Muscle layer of colon (tissue), 2 donors: ENCODE results near the gene TMEM132C.
"Not testable (repeated sequence)": the region's sequence is repeated elsewhere in the genome, so short reads cannot be mapped to it uniquely, and the experiment has no call there.

Experiments used
- H3K27ac ChIP-seq: one replicate; pipeline ENCODE4 v1.7.0; 2013; ENCODE audit warnings: low read depth, mild to moderate bottlenecking, low read length, moderate library complexity
- H3K27me3 ChIP-seq, 2 donors: one replicate each; pipeline ENCODE4 v1.7.0; 2013; ENCODE audit warnings: low read length in 2 of 2, mild to moderate bottlenecking in 2 of 2; ENCODE audit not compliant: insufficient read depth in 2 of 2, control insufficient read depth in 1 of 2
- H3K36me3 ChIP-seq: one replicate; pipeline ENCODE4 v1.7.0; 2013; ENCODE audit warnings: mild to moderate bottlenecking, low read length; ENCODE audit not compliant: insufficient read depth
- H3K4me1 ChIP-seq: one replicate; pipeline ENCODE4 v1.7.0; 2013; ENCODE audit warnings: mild to moderate bottlenecking, low read length; ENCODE audit not compliant: insufficient read depth
- H3K4me3 ChIP-seq, 2 donors: one replicate each; pipeline ENCODE4 v1.7.0; 2013; ENCODE audit warnings: low read length in 2 of 2, low read depth in 1 of 2, mild to moderate bottlenecking in 1 of 2, moderate library complexity in 1 of 2
- H3K9ac ChIP-seq: one replicate; pipeline ENCODE4 v1.7.0; 2013; ENCODE audit warnings: low read length
- H3K9me3 ChIP-seq: one replicate; pipeline ENCODE4 v1.7.0; 2013; ENCODE audit warnings: mild to moderate bottlenecking, low read length
- donor health status: abdominal sarcoma.
- donor health status: Adenocarcinoma of cecum.

The TMEM132C gene

DNA sequence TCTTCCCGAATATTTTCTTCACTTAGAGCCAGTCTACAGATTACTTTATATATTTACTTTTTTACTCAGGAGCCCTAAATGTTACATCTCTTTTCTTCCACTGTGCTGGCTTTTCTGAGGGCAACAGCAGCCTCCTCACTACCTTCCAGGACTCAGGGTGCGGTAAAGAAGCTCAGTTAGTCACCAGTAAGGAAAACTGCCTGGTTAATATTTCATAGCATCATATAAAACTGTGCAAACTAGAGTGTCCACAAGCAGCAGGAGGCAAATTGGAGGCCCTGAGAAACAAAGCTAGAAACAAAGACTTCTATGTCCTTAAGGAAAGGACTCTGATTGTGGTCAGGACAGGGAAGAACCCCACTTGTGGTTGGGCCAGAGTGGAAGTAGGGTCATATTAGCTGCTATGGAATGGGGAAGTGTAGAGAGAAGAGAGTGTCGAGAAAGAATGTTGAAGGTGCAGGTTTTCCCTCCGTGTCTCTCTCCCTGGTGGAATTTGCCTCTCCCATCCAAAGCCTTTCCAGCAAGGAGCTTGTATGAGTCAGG lies 336.7 kb downstream of the TMEM132C start:
- no peak overlapping the region for H3K4me3 ChIP-seq
- H3K27me3 ChIP-seq = no peaks in the 10 kb centered on the region
- no peaks in the 10 kb centered on the region for H3K36me3 ChIP-seq
- no peak overlapping the region for H3K9ac ChIP-seq
- H3K9me3 ChIP-seq = no peaks in the 10 kb centered on the region
- no peaks in the 10 kb centered on the region for H3K4me1 ChIP-seq
- no peak overlapping the region for H3K27ac ChIP-seq

- not testable (repeated sequence) for H3K4me3 ChIP-seq, H3K9me3 ChIP-seq, H3K27me3 ChIP-seq
Observed at GRCh38 chr12:128604219-128604618, 337.2 kb downstream of the TMEM132C start.

GRCh38 chr12:128606051-128606450 lies 339.1 kb downstream of the TMEM132C start:
- Histone ChIP-seq H3K9ac (no peak overlapping the region), H3K27me3 (no peaks in the 10 kb centered on the region), H3K36me3 (no peaks in the 10 kb centered on the region), H3K27ac (no peak overlapping the region), H3K9me3 (no peaks in the 10 kb centered on the region), H3K4me1 (no peaks in the 10 kb centered on the region), H3K4me3 (no peak overlapping the region)

More at GRCh38 chr12:128604219-128604618, 337.2 kb downstream of the TMEM132C start:
- not testable (repeated sequence) for H3K36me3 ChIP-seq, H3K27ac ChIP-seq, H3K4me1 ChIP-seq, H3K9ac ChIP-seq

- Histone ChIP-seq H3K4me3 (no peak overlapping the region), H3K36me3 (no peaks in the 10 kb centered on the region), H3K9me3 (no peaks in the 10 kb centered on the region), H3K27ac (no peak overlapping the region), H3K9ac (no peak overlapping the region), H3K27me3 (no peaks in the 10 kb centered on the region), H3K4me1 (no peaks in the 10 kb centered on the region)
Observed at GRCh38 chr12:128606538-128606937, 339.6 kb downstream of the TMEM132C start.

GRCh38 chr12:128606970-128607369 lies 340.0 kb downstream of the TMEM132C start:
- H3K27me3 ChIP-seq = no peaks in the 10 kb centered on the region
- no peak overlapping the region for H3K9ac ChIP-seq
- no peaks in the 10 kb centered on the region for H3K4me1 ChIP-seq
- H3K9me3 ChIP-seq = no peaks in the 10 kb centered on the region
- H3K36me3 ChIP-seq = no peaks in the 10 kb centered on the region
- H3K4me3 ChIP-seq = no peak overlapping the region
- H3K27ac ChIP-seq = no peak overlapping the region

DNA sequence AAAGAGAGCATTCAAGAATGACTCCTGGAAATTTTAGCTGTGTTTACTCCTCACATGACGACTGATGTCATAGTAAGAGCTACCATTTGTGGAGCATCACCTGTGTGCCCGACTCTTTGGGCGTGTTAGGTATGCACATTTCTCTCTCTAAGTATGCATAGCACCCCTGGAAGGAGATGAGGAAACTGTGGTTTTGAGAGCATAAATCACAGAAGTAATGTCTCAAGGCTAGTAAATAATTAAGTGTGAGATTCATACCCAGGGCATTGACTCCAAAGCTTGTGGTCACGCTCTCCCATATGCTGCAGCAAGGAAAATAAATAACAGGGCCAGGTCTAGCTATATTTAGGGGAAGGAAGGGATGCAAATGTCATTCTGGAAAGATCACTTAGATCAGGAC lies 340.7 kb downstream of the TMEM132C start:
- Histone ChIP-seq H3K27me3 (no peaks in the 10 kb centered on the region), H3K36me3 (no peaks in the 10 kb centered on the region), H3K9ac (no peak overlapping the region), H3K27ac (no peak overlapping the region), H3K4me1 (no peaks in the 10 kb centered on the region), H3K9me3 (no peaks in the 10 kb centered on the region), H3K4me3 (no peak overlapping the region)

DNA sequence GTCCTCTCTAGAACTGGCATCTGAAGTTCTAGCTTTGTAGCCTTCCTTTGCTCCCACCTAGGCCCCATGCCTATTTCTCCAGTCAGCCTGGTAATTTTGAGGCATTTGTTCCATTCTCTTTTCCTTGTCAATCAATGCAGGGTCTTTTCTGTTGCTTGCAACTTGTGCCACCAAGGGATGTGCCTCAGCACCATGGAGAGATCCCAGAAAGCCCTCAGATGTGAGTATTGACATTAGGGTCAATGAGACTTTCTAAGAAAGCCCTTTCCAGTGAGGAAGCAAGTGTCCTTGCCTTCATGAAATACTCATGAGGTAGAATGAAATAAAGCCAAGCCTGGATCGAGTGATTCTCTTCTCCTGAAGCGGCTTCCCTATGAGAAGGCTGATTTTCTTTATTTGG lies 342.9 kb downstream of the TMEM132C start:
- Histone ChIP-seq H3K4me3 (no peak overlapping the region), H3K27me3 (no peaks in the 10 kb centered on the region), H3K9ac (no peak overlapping the region), H3K27ac (no peak overlapping the region), H3K4me1 (no peaks in the 10 kb centered on the region), H3K36me3 (no peaks in the 10 kb centered on the region), H3K9me3 (no peaks in the 10 kb centered on the region)

DNA sequence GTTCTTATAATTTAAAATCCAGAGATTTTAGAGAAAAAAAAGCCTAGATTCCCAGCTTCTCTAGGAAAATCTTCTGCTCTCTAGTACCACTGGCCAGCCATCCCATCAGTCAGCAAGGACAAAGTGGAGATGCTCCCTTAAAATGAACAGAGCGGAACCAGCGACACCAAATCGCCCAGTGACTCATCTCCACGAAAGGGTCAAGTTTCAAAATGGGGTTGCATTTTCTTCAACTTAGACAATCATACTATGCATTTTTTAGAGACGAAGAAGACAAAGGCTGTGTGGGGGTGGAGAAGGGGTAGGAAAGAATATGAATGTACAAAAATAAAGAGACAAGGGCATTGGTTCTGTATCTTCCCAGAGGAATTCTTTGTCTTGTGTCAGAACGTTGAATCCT lies 344.8 kb downstream of the TMEM132C start:
- Histone ChIP-seq H3K27me3 (no peaks in the 10 kb centered on the region), H3K4me3 (no peak overlapping the region), H3K9ac (no peak overlapping the region)

DNA sequence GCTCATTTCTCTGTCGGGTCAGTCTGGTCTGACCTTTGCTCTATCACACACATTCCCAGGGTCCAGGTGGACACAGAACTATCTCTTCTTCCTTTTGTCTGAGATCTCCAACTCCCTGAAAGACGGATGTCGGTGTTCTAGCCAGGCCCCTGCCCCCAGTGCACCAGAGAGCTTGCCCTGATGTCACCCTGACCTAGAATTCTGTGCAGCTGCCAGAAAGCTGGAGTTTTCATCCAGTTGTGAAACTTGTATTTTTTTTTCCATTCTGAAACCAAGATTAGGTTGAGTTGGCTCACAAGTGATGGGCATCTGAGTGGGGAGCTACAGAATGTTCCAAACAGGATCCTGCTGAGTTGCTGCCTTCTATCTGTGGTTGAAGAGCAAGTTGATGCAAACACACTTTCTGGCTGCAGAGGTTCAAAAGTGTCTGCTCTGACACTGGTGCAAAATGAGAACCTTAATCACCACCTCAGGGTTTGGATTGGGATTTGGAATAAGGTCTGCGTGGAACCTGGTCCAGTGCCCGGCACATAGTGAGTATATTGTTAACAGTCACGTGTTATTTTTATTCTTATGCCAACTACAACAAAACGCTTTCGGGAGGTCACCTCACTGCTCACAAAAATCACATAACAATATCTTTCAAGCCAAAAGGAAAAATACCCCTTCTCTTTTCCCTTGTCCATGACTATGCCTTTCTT lies 345.3 kb downstream of the TMEM132C start:
- H3K27ac ChIP-seq = no peak overlapping the region
- no peaks in the 10 kb centered on the region for H3K36me3 ChIP-seq
- no peak overlapping the region for H3K9ac ChIP-seq
- no peak overlapping the region for H3K4me3 ChIP-seq
- H3K9me3 ChIP-seq = no peaks in the 10 kb centered on the region
- H3K4me1 ChIP-seq = no peaks in the 10 kb centered on the region
- H3K27me3 ChIP-seq = no peaks in the 10 kb centered on the region

More for the DNA sequence above, 344.8 kb downstream of the TMEM132C start:
- Histone ChIP-seq H3K27ac (no peak overlapping the region), H3K4me1 (no peaks in the 10 kb centered on the region), H3K9me3 (no peaks in the 10 kb centered on the region), H3K36me3 (no peaks in the 10 kb centered on the region)

GRCh38 chr12:128613837-128614590 lies 347.0 kb downstream of the TMEM132C start:
- H3K27me3 ChIP-seq = no peaks in the 10 kb centered on the region
- H3K4me3 ChIP-seq = no peak overlapping the region
- no peaks in the 10 kb centered on the region for H3K4me1 ChIP-seq
- no peak overlapping the region for H3K27ac ChIP-seq
- no peak overlapping the region for H3K9ac ChIP-seq
- no peaks in the 10 kb centered on the region for H3K9me3 ChIP-seq
- no peaks in the 10 kb centered on the region for H3K36me3 ChIP-seq

DNA sequence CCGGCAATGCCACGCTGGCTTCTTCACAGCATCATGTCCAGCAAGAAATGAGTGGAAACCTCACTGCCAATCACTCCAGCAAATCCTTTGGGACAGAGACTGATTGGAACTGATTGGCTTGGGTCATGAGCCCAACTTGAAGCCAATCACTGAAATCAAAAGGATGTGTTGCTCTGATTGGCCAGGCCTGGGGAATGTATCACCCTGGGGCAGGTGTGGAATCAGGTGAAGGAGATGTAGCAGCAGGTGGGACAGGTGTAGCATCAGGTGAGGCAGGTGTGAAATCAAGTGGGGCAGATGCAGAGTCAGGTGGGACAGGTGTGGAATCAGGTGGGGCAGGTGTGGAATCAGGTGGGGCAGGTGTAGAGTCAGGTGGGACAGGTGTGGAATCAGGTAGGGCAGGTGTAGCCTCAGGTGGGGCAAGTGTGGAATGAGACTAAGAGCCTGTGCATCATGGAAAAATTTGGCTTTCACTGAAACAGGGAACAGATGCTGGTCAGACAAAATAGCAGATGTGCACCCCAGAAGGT lies 350.4 kb downstream of the TMEM132C start:
- H3K27me3 ChIP-seq = no peaks in the 10 kb centered on the region
- no peak overlapping the region for H3K27ac ChIP-seq
- H3K9ac ChIP-seq = no peak overlapping the region
- no peak overlapping the region for H3K4me3 ChIP-seq
- no peaks in the 10 kb centered on the region for H3K36me3 ChIP-seq
- H3K9me3 ChIP-seq = no peaks in the 10 kb centered on the region
- H3K4me1 ChIP-seq = no peaks in the 10 kb centered on the region
